ENCODE data around the gene NXT1.

GRCh38 chr20:23381876-23382275 is 31.3 kb downstream of the NXT1 start:
- TF ChIP-seq, protein P1, sequence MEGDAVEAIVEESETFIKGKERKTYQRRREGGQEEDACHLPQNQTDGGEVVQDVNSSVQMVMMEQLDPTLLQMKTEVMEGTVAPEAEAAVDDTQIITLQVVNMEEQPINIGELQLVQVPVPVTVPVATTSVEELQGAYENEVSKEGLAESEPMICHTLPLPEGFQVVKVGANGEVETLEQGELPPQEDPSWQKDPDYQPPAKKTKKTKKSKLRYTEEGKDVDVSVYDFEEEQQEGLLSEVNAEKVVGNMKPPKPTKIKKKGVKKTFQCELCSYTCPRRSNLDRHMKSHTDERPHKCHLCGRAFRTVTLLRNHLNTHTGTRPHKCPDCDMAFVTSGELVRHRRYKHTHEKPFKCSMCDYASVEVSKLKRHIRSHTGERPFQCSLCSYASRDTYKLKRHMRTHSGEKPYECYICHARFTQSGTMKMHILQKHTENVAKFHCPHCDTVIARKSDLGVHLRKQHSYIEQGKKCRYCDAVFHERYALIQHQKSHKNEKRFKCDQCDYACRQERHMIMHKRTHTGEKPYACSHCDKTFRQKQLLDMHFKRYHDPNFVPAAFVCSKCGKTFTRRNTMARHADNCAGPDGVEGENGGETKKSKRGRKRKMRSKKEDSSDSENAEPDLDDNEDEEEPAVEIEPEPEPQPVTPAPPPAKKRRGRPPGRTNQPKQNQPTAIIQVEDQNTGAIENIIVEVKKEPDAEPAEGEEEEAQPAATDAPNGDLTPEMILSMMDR (IDR thresholded peaks at IDR 0.05) = no peak
- TF ChIP-seq POLR2A (IDR thresholded peaks at IDR 0.05) = no peak
